Astrocyte of the spinal cord (primary cell): ENCODE measurements around the gene TCOF1.
"Not testable (repeated sequence)": the region's sequence is repeated elsewhere in the genome, so short reads cannot be mapped to it uniquely, and the experiment has no call there.

ENCODE experiments used
- DNase-seq: peaks from one replicate; pipeline ENCODE4 v3.0.0; 2011; ENCODE audit warnings: low read depth, low spot score
- H3K4me3 ChIP-seq: 2 replicates; pipeline ENCODE4 v1.5.1; 2011; ENCODE audit warnings: low read depth, mild to moderate bottlenecking, low read length, moderate library complexity
- CTCF ChIP-seq: IDR thresholded peaks from 2 replicates; pipeline ENCODE4 v1.5.1; 2012; ENCODE audit warnings: low read depth, mild to moderate bottlenecking, low read length, inconsistent platforms
- in situ Hi-C: cut with HindIII; loops from 2 replicates; pipeline ENCODE4 v1.10.0; 2017; ENCODE audit warnings: low sequenced_read_pairs

TCOF1 gene

GRCh38 chr5:150411245-150411979 lies 53.9 kb downstream of the TCOF1 start:
- TF ChIP-seq CTCF = no peak
- no peak overlapping the region for H3K4me3 ChIP-seq
- in situ Hi-C loops = no loop called here
- no peak for DNase-seq

- in situ Hi-C loops = no loop called here
- peak; percentile 33 for DNase-seq
- no peak within 1 kb of the TSS for H3K4me3 ChIP-seq
- no peak for TF ChIP-seq CTCF
These were observed 55.0 kb downstream of the TCOF1 start, which contains the start of gene CD74 for GRCh38 chr5:150412319-150413175. Gene CD74, minus strand, starts transcription at chr5:150412910. Its CDS starts 161 bp downstream, at chr5:150412749.

- in situ Hi-C loops = no loop called here
- H3K4me3 ChIP-seq = no peak overlapping the region
- no peak for TF ChIP-seq CTCF
- DNase-seq = no peak
These were observed 55.8 kb downstream of the TCOF1 start for GRCh38 chr5:150413176-150413901.

- DNase-seq, H3K4me3 ChIP-seq, in situ Hi-C loops: not testable (repeated sequence)
These were observed 56.6 kb downstream of the TCOF1 start for GRCh38 chr5:150413902-150414790.

- in situ Hi-C loops = no loop called here
- no peak for DNase-seq
- no peak for TF ChIP-seq CTCF
- no peak overlapping the region for H3K4me3 ChIP-seq
These were observed 62.3 kb downstream of the TCOF1 start for GRCh38 chr5:150419630-150420270.

GRCh38 chr5:150422075-150422474 lies 64.6 kb downstream of the TCOF1 start:
- no peak overlapping the region for H3K4me3 ChIP-seq
- no peak for DNase-seq
- in situ Hi-C loops = no loop called here
- no peak for TF ChIP-seq CTCF
